ENCODE data around the gene ARRDC5. TPM values are rescaled to one million over a fixed set of nuclear protein-coding genes. Genes with fewer than 3 reads are reported as not detected.
A peak's percentile ranks its signal among the peaks of the same experiment; 100 is the strongest.

The ARRDC5 gene
- polyA plus RNA-seq, 1 of the 3 experiments (the other 2 are of a cell fraction): not detected

- Histone ChIP-seq H3K9ac (0 out of 2 replicates have a peak overlapping the region, but pooled peaks have one; percentile 5), H3F3A (replicated peaks; ENCODE audit: insufficient read depth) (peaks cover 31% of the 10 kb centered on the region), H3K36me3 (replicated peaks in 1 of 2; ENCODE audit: control insufficient read depth in 1 of 2, insufficient read depth in 2 of 2, low read length in 1 of 2) (peaks cover 0 to 15% of the 10 kb centered on the region in 2 experiments), H2AFZ (ENCODE audit: low read depth) (no peak overlapping the region; the same call in 1 of the 2 replicates), H4K20me1 (ENCODE audit: insufficient read depth) (peaks cover 42% of the 10 kb centered on the region; the same call in 1 of the 2 replicates), H3K79me2 (ENCODE audit: insufficient read depth) (peaks cover 95% of the 10 kb centered on the region), H3K27ac (ENCODE audit: low read depth in 2 of 2, low read length in 1 of 2) (peak overlapping the region; percentile 23 to 66), H3K9me3 (no peaks in the 10 kb centered on the region), H3K27me3 (ENCODE audit: insufficient read depth) (no peaks in the 10 kb centered on the region), H3K9me2 (no peaks in the 10 kb centered on the region), H3K4me3 (ENCODE audit: low read depth in 2 of 2, low read length in 1 of 2) (no peak overlapping the region), H3K4me2 (peak overlapping the region; percentile 52; the same call in 1 of the 2 replicates), H3K4me1 (ENCODE audit: control insufficient read depth in 1 of 2, insufficient read depth in 2 of 2, low read depth in 1 of 2, low read length in 1 of 2) (peaks cover 25 to 38% of the 10 kb centered on the region in 2 experiments; a peak in 3 of 4 replicates)
- WGBS (ENCODE audit: low lambda C conversion rate): 67% methylated on average over 17 of the region's 23 CpGs
- peak; percentile 50 for TF ChIP-seq TCF12 (IDR thresholded peaks at IDR 0.05)
- no peak for TF ChIP-seq ZBTB33 (IDR thresholded peaks at IDR 0.05; ENCODE audit: borderline replicate concordance, low read depth)
- TF ChIP-seq TAF1 (IDR thresholded peaks at IDR 0.05; ENCODE audit: borderline replicate concordance, low read depth, low read length): 0 out of 2 replicates have a peak, but pooled peaks have one; percentile 19
- TF ChIP-seq NRF1 (IDR thresholded peaks at IDR 0.05; ENCODE audit: low read depth, low read length): no peak
- TF ChIP-seq JUND (IDR thresholded peaks at IDR 0.05): peak; percentile 60
- no peak for TF ChIP-seq EP300 (IDR thresholded peaks at IDR 0.05; ENCODE audit: borderline replicate concordance in 1 of 2, low read depth in 1 of 2, low read length in 1 of 2)
- no peak for TF ChIP-seq CHD2 (IDR thresholded peaks at IDR 0.05; ENCODE audit: low read length, partially characterized antibody)
- TF ChIP-seq FOXJ3 (CRISPR knock-in tag; IDR thresholded peaks at IDR 0.05): no peak
- TF ChIP-seq USF2 (IDR thresholded peaks at IDR 0.05; ENCODE audit: borderline replicate concordance, low read depth, low read length): no peak
- TF ChIP-seq FOSL2 (IDR thresholded peaks at IDR 0.05; ENCODE audit: borderline replicate concordance, low read depth): peak; percentile 80
- TF ChIP-seq POLR2AphosphoS5 (IDR thresholded peaks at IDR 0.05; ENCODE audit: low read depth, low read length): no peak
- TF ChIP-seq USF1 (IDR thresholded peaks at IDR 0.05; ENCODE audit: borderline replicate concordance, low read depth): no peak
- TF ChIP-seq IRF3 (IDR thresholded peaks at IDR 0.05; ENCODE audit: low read depth, low read length): no peak
- TF ChIP-seq TEAD4 (IDR thresholded peaks at IDR 0.05; ENCODE audit: borderline replicate concordance, insufficient read depth): no peak
- TF ChIP-seq NFIC (IDR thresholded peaks at IDR 0.05; ENCODE audit: borderline replicate concordance): no peak
- TF ChIP-seq RXRA (IDR thresholded peaks at IDR 0.05; ENCODE audit: borderline replicate concordance, low read depth): no peak
- ChIA-PET CTCF (interaction anchor here (4.4 to 7.6 kb wide), 3 partner anchors 45 to 117 kb away, joined by 36 to 121 read pairs (median 60); partner anchors contain the start of gene PLIN3), POLR2A (no interaction called here)
- no peak for DNase-seq
Observed at GRCh38 chr19:4914736-4915501, 12.2 kb upstream of the ARRDC5 start.

Measured in SK-N-SH (cell line).